Lower leg skin (tissue), 3 donors: ENCODE measurements around the gene CCDC127.

Experiments used
- CTCF ChIP-seq, 3 donors: fragments of 450-650 bp; IDR thresholded peaks; one replicate each; pipeline ENCODE4 v1.5.1; 2016; ENCODE audit warnings: antibody characterized with exemption in 3 of 3, mild to moderate bottlenecking in 3 of 3, moderate library complexity in 2 of 3
- POLR2A ChIP-seq, 2 donors: fragments of 450-650 bp; IDR thresholded peaks; one replicate each; pipeline ENCODE4 v1.6.1; 2016 to 2017; ENCODE audit warnings: antibody characterized with exemption in 2 of 2, mild to moderate bottlenecking in 1 of 2, moderate library complexity in 1 of 2

GRCh38 chr5:176296-176823, 41.6 kb downstream of the CCDC127 start:
- TF ChIP-seq CTCF (IDR thresholded peaks at IDR 0.05): no peak
- no peak for TF ChIP-seq POLR2A (IDR thresholded peaks at IDR 0.05)
